ENCODE results near the gene UQCC2.

- TF ChIP-seq CTCF (IDR thresholded peaks at IDR 0.05) (no peak), POLR2AphosphoS5 (IDR thresholded peaks at IDR 0.05; ENCODE audit: low read depth, low read length) (no peak)
These were observed 45.6 kb upstream of the UQCC2 start for GRCh38 chr6:33757113-33757512.

Measured in SK-N-SH (cell line).